ENCODE results near the gene MAGI2. TPM values are rescaled to one million over a fixed set of nuclear protein-coding genes. Genes with fewer than 3 reads are reported as not detected.

The MAGI2 gene
- total and polyA plus RNA-seq, 2 of the 13 experiments (the other 11 are each of a cell fraction or from before 2014, with no cell fraction given): 1.5 to 3.8 TPM

GRCh38 chr7:78223598-78223997 lies 1229.9 kb downstream of the MAGI2 start:
- no peak overlapping the region for H3K27ac ChIP-seq (ENCODE audit: extremely low read length, insufficient read depth, low read length)
- H3K4me3 ChIP-seq (replicated peaks in 1 of 3; ENCODE audit: insufficient read depth in 1 of 3, low read depth in 2 of 3, low read length in 3 of 3): no peak overlapping the region
- H3K4me2 ChIP-seq (ENCODE audit: low read depth, low read length): no peak overlapping the region
- H3K27me3 ChIP-seq (ENCODE audit: control insufficient read depth in 1 of 2, insufficient read depth in 2 of 2, low read length in 2 of 2): no peaks in the 10 kb centered on the region
- no peak for ATAC-seq
- BruUV-seq (replicated peaks): no TSS peak
- H2AFZ ChIP-seq (ENCODE audit: low read length): no peak overlapping the region
- CTCF ChIA-PET (ENCODE audit: low intra/inter-chr PET ratio, low total read pairs): no interaction called here
- DNase-seq (ENCODE audit: low spot score): no peak
- no peak overlapping the region for H3K9ac ChIP-seq (ENCODE audit: insufficient read depth, low read depth, low read length)
- intact Hi-C loops (cut with micrococcal nuclease; ENCODE audit: unreplicated experiment): no loop called here
- FAIRE-seq: no peak
- no peaks in the 10 kb centered on the region for H3K9me3 ChIP-seq (ENCODE audit: low read length)
- in situ Hi-C loops (cut with HindIII; ENCODE audit: extremely low pct_ligation_motif_present, low pct_unique_long_range_greater_than_20kb): no loop called here
- POLR2A ChIA-PET: no interaction called here
- H3K4me1 ChIP-seq (ENCODE audit: insufficient read depth, low read length): no peaks in the 10 kb centered on the region
- no peaks in the 10 kb centered on the region for H3K36me3 ChIP-seq (replicated peaks in 1 of 2; ENCODE audit: control insufficient read depth in 1 of 2, insufficient read depth in 2 of 2, low read length in 2 of 2)
- no peaks in the 10 kb centered on the region for H3K79me2 ChIP-seq (ENCODE audit: insufficient read depth, low read length)
- H4K20me1 ChIP-seq (ENCODE audit: insufficient read depth, low read length): no peaks in the 10 kb centered on the region
- 30% methylated on average over 1 of the region's 1 CpG for WGBS (ENCODE audit: low lambda C conversion rate)
- TF ChIP-seq ZXDC (CRISPR knock-in tag; IDR thresholded peaks at IDR 0.05) (no peak), ATF3 (CRISPR knock-in tag; IDR thresholded peaks at IDR 0.05) (no peak), PRDM4 (CRISPR knock-in tag; IDR thresholded peaks at IDR 0.05; ENCODE audit: borderline replicate concordance) (no peak), GATAD1 (CRISPR knock-in tag; IDR thresholded peaks at IDR 0.05) (no peak), HBP1 (CRISPR knock-in tag; IDR thresholded peaks at IDR 0.05; ENCODE audit: low read depth) (no peak), HIC2 (CRISPR knock-in tag; IDR thresholded peaks at IDR 0.05; ENCODE audit: low read depth) (no peak), LRRFIP1 (CRISPR knock-in tag; conservative IDR thresholded peaks at IDR 0.05) (no peak), FOXC1 (CRISPR knock-in tag; IDR thresholded peaks at IDR 0.05; ENCODE audit: borderline replicate concordance) (no peak), ZC3H13 (CRISPR knock-in tag; IDR thresholded peaks at IDR 0.05) (no peak)
